HG02623 (cell line): ENCODE results near the gene ARHGAP10.

Experiments used
- ATAC-seq: cut with Tn5 transposase; IDR thresholded peaks from one replicate; pipeline ENCODE4 v1.9.1; 2021; ENCODE audit warnings: moderate library complexity; ENCODE audit not compliant: unreplicated experiment

Gene ARHGAP10

GRCh38 chr4:148017801-148018200 is 285.9 kb downstream of the ARHGAP10 start:
- no peak for ATAC-seq

- no peak for ATAC-seq
Observed at GRCh38 chr4:148021686-148022085, 289.8 kb downstream of the ARHGAP10 start.

- ATAC-seq = no peak
Observed at GRCh38 chr4:148022975-148023374, 291.1 kb downstream of the ARHGAP10 start.

- ATAC-seq = no peak
Observed at GRCh38 chr4:148023512-148024181, 291.8 kb downstream of the ARHGAP10 start.

GRCh38 chr4:148025981-148026380 is 294.1 kb downstream of the ARHGAP10 start:
- ATAC-seq = no peak

- no peak for ATAC-seq
Observed at GRCh38 chr4:148027201-148027600, 295.3 kb downstream of the ARHGAP10 start.

GRCh38 chr4:148029781-148030180 is 297.9 kb downstream of the ARHGAP10 start:
- no peak for ATAC-seq

- ATAC-seq = no peak
Observed at GRCh38 chr4:148030193-148030873, 298.4 kb downstream of the ARHGAP10 start.

- no peak for ATAC-seq
Observed at GRCh38 chr4:148034813-148035212, 302.9 kb downstream of the ARHGAP10 start.

- ATAC-seq = no peak
Observed at GRCh38 chr4:148041606-148042329, 309.9 kb downstream of the ARHGAP10 start.

GRCh38 chr4:148044089-148044911 is 312.4 kb downstream of the ARHGAP10 start:
- no peak for ATAC-seq

GRCh38 chr4:148044912-148045352 is 313.0 kb downstream of the ARHGAP10 start:
- ATAC-seq = peak; percentile 93

GRCh38 chr4:148048598-148048997 is 316.7 kb downstream of the ARHGAP10 start:
- no peak for ATAC-seq

GRCh38 chr4:148051403-148051802 is 319.5 kb downstream of the ARHGAP10 start:
- ATAC-seq = no peak

GRCh38 chr4:148052448-148052847 is 320.6 kb downstream of the ARHGAP10 start:
- no peak for ATAC-seq

GRCh38 chr4:148053298-148054003 is 321.6 kb downstream of the ARHGAP10 start:
- no peak for ATAC-seq

- ATAC-seq = no peak
Observed at GRCh38 chr4:148054275-148054674, 322.4 kb downstream of the ARHGAP10 start.

GRCh38 chr4:148055844-148056243 is 324.0 kb downstream of the ARHGAP10 start:
- ATAC-seq = no peak

GRCh38 chr4:148056879-148057278 is 325.0 kb downstream of the ARHGAP10 start:
- peak; percentile 87 for ATAC-seq

GRCh38 chr4:148057516-148057915 is 325.6 kb downstream of the ARHGAP10 start:
- ATAC-seq = peak; percentile 33
